HuH-7 (cell line): ENCODE results near the gene SLC16A6.
"Not testable (repeated sequence)": the region's sequence is repeated elsewhere in the genome, so short reads cannot be mapped to it uniquely, and the experiment has no call there.

ENCODE experiments used
- DNase-seq: peaks from one replicate; pipeline ENCODE4 v3.0.0; 2011; ENCODE audit warnings: low spot score

The SLC16A6 gene

DNA sequence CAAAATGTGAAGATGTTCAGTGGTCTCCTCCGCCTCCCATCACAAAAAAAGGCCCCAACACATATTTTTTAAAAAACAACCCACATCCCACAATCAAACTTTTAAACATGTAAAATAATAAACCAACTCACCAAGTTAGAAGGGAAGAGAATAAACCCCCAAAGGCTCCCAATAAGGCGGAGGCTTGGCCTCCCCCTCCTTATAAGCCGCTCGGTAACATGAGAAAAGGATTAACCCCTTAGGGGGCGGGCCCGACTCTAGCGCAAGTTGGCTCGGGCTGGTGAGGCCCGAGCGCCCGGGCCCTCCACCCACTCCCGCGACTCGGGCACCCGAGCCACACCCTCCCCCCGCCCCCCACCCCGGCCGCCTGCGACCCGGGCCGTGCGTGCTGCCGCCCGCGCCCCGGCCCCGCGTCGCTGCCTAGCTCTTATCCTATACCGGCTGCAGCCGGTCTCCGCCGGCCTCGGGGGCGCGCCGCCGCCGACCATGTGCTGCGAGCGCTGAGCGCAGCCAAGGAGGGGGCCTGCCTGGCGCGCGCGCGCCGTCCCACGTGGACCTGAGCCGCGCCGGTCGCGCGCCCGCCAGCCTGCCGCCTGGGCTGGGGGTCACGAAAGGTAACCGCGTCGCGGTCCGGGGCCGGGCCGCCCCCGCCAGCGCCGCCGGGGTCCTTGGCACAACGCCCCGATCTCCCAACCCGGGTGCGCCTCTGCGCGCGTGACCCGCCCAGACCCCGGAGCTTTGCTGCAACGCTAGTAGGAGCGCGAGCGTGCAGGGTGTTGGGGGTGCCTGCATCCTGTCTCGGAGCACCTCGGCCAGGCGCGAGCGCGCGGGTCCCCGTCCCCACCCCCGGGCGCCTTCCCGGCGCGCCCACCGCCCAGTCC, at the start of gene SLC16A6, which contains the start of gene ARSG:
Gene SLC16A6 (minus strand): TSS at position 173 of the 881 bp plus-strand sequence. CDS start 12,807 bp downstream, outside the sequence.
Gene ARSG (plus strand): TSS at position 541 of the 881 bp plus-strand sequence. CDS start 15,999 bp downstream, outside the sequence.
- DNase-seq, result peak; percentile 88

- no peak for DNase-seq
Measured at GRCh38 chr17:68334393-68334792, 43.5 kb upstream of the SLC16A6 start.

GRCh38 chr17:68331932-68332331, 41.0 kb upstream of the SLC16A6 start:
- not testable (repeated sequence) for DNase-seq

DNA sequence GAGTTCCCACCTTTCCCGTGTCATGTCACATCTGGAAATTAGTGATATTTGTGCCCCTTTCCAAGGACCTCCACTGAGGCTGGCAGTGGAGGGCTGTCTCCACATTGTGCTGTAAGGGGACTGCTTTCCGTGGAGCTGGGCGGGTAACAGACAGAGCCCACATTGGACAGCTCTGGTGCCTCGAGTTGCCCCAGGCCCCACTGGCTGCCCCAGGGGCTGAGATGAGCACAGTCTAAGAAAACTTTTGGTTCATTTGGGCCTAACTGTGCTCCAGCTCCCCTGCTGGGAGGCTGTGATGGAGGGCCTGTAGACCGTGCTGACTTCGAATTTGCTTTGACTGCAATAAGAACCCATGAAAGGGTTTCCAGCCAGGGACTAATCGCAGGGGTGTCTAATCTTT, 38.4 kb upstream of the SLC16A6 start:
- no peak for DNase-seq

DNA sequence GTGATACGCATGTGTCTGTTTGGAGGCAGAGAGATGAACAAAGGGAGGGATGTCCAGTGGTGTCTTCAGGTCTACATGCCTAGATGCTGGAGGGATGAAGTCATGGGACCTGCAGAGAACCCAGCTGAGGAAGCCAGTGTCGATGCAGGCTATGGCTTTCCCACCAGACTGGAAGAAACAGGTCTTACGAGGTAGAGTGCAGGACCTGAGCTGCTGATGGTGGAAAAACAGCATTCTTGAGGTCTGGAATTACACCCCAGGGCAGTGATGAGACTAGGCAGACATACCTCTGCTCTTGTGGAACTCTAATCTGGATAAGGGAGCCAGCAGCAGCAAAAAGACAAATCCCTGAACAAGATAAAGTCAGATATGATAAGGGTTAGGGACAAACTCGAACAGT, 37.7 kb upstream of the SLC16A6 start:
- no peak for DNase-seq

DNA sequence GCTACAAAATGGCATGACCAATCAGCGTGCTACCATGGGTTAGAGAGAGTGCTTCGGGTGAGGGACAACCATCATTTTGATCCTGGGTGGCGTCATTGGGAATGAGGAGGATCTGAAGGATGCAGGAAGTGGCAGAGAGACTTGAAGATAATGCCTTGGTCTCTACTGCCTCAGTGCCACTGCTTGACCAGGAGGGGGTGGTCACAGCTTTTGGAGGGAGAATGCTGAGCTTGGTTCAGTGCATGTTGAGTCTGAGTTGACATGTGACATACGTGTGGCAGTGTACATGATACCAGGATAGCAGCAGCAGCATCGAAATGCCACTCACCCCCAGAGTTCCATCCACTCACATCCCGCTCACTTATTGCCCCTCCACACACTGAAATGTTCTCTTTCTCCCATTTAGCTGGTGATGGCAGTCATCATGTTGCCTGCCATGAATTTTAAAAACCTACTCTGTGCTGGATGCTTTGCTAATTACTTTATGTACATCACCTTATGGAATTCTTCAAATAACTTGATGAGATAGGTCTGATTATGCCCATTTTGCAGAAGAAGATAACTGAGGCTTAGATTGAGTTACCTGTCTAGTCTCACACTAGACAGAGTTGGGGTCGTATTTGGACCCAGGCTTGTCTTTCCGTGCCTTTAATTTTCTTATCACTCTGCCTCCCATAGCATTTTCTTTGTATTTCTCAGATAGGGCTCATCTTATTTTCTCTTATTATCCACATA, 37.1 kb upstream of the SLC16A6 start:
- DNase-seq, result no peak

DNA sequence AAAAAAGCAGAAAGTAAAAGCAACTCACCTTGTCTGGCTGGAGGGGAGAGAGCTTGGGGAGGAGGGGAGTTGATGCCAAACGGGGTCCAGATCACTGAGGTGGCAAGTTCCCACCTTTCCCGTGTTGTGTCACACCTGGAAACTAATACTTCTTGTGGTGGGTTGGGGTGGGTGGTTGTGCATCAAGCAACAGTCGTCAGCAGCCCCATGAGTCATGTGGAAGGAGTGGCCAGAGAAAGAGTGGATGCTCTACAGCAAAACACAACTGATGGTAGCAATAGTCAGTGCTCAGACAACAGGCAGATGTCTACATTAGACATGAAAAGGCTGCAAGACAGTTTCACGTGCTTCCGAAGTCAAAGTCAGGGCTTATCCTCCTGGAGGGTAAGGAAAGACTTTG, 35.8 kb upstream of the SLC16A6 start:
- no peak for DNase-seq

DNA sequence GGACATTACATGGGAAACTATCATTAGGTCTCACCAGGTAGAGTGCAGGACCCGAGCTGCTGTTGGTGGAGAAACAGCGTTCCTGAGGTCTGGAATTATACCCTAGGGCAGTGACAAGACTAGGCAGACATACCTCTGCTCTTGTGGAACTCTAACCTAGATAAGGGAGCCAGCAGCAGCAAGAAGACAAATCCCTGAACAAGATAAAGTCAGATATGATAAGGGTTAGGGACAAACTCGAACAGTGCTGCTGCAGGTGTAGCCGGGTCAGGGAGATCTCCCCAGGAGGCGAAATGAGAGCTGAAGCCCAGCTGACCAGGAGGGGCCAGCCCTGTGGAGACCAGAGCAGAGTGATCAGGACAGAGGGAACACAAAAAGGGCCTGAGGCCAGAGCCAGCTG, 35.0 kb upstream of the SLC16A6 start:
- DNase-seq, result no peak

- DNase-seq, result no peak
Measured at GRCh38 chr17:68324654-68325336, 33.9 kb upstream of the SLC16A6 start.

DNA sequence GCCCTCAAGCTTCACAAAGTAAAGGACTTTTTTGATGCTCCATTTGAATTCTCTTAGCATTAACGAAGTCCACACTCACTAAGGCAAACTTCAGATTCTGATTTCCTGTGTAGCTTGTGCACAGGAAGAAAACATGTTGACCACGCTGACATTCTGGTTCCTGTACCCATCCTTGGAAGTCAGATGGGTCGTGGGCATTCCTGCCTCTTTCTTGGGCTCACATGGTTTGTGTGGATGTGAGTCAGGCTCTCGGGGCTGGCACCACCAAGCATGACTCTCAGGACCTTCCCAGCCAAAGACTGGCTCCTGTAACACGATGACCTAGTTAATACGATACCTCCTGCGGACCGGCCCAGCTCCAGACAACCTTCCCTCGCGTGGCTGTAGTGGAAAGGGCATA, 33.2 kb upstream of the SLC16A6 start:
- no peak for DNase-seq

DNA sequence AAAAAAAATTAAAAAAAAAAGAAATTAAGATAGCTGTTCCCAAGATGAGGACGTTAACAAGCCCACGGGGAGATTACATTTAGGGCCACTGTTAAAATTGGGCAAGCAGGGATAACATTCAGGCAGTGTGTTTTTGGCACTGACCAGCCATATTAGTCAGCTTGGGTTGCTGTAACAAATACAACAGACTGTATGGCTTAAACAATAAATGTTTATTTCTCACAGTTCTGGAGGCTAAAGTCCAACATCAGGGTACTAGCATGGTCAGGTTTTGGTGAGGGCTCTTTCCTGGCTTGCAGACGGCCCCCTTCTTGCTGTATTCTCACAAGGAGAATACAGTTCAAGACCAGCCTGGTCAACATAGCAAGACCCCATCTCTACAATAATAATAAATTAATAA, 31.7 kb upstream of the SLC16A6 start:
- no peak for DNase-seq

DNA sequence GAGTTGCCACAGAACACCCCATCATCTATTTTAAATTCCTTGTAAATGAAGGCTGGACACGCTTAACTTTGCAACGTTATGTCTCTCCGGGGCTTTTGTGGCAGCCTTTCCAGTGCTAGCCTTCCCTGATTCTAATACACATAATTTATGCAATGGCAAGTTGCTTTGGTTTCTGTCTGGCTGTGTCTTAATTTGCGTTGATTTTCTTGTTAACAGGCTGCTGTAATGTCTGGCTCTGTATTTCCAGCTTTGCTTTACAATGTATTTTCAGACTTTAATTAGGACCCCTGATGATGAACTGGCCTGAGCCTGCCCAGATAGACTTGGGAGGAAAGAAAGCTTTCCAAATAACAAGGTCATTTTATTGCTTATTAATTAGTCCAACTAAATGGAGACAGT, 30.6 kb upstream of the SLC16A6 start:
- no peak for DNase-seq

DNA sequence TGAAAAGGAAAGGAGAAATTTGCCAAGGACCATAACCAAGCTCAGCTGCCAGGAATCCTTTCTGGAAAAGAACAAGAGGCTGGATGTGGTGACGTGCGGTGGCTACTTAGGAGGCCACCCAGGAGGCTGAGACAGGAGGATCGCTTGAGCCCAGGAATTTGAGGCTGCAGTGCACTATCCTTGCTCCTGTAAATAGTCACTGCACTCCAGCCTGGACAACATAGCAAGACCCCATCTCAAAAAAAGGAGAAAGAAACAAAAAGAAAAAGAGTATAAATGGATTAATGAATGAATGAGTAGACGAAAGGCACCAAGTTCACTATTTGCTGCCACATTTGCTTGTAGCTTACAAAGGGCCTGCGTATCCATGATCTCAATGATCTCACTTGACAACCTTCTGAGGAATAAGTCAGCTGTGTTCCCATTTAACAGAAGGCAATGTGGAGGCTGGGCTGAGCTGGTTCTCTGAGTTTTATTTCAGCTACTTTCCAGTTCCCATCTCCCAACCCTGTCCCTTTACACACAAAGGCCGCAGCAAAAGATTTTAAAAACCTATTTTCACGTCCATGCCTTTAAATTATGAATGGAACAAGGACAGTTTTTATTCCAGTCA, 30.1 kb upstream of the SLC16A6 start:
- no peak for DNase-seq

- DNase-seq, result no peak
Measured at GRCh38 chr17:68320311-68320865, 29.5 kb upstream of the SLC16A6 start.

GRCh38 chr17:68319410-68320162, 28.7 kb upstream of the SLC16A6 start:
- no peak for DNase-seq

GRCh38 chr17:68318103-68318991, 27.4 kb upstream of the SLC16A6 start:
- DNase-seq, result peak; percentile 36

DNA sequence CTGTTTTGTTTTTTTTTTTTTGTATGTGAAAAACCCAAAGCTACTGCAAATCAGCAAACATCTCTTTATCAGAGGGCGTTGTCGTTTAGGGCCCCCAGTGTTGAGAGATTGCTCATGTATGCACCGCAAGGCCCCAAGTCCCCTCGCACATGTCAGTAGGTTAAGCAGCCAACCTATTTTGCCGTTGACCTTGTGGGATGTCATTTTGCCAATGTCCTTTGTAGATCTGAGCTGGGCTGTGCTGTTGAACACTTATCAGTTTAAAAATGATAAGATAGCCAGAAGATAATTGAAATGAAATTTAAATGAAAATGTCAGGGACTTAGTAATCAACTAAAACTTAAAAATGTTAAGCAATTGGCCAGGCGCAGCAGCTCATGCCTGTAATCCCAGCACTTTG, 26.5 kb upstream of the SLC16A6 start:
- no peak for DNase-seq

- DNase-seq, result no peak
Measured at GRCh38 chr17:68315930-68316329, 25.0 kb upstream of the SLC16A6 start.

DNA sequence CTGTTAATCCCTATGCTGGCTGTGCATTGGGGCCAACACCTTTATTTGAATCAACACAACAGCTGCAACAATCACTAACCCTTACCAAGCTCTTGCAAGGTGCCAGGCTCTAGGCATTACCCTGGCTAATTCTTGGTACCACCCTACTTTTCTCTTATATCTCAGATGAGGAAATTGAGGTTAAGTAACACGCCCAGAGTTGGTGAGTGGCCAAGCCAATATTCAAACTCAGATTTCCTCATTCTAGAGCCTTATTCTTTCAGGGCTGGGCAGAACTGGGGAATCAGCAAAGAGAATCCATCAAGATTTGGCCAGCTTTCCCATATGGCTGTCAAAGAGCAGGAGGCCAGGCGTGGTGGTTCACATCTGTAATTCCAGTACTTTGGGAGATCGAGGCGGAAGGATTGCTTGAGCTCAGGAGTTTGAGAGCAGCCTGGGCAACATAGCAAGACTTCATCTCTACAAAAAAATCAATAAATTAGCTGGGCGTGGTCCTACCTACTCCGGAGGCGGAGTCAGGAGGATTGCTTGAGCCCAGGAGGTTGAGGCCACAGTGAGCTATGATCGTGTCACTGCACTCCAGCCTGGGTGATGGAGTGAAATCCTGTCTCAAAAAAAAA, 24.1 kb upstream of the SLC16A6 start:
- no peak for DNase-seq

DNA sequence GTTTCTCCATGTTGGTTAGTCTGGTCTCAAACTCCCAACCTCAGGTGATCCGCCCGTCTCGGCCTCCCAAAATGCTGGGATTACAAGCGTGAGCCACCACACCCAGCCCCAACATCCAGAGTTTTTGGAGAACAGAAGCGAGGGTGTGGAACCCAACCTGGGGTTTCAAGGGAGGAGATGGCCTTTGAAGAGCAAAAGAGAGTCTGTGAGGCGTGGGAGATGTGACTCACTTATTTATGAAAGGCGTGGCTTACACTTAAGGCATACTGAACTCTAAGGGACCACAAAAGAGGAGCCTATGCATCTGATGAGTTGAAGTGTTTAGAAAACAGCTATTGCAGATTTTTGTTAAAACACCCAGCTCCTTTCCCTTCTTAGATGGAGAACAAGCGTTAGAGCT, 19.2 kb upstream of the SLC16A6 start:
- no peak for DNase-seq
